IMR-90 (cell line): ENCODE results near the gene STK35. TPM values are rescaled to one million over a fixed set of nuclear protein-coding genes. Genes with fewer than 3 reads are reported as not detected.
"Not testable (repeated sequence)": the region's sequence is repeated elsewhere in the genome, so short reads cannot be mapped to it uniquely, and the experiment has no call there.

Experiments used
- ATAC-seq: fragments of 200-7000 bp; cut with Tn5 transposase; 2 replicates; pipeline ENCODE4 v1.9.1; 2020; ENCODE audit warnings: low read depth, mild to moderate bottlenecking, moderate library complexity
- BruUV-seq: library from RNA; stranded (reverse); fragments of 400-500 nt; replicated peaks from 2 replicates; lab custom pipeline; 2021; lab: Mats Ljungman, UMichigan
- CTCF ChIA-PET: fragments of 300-600 bp; formaldehyde crosslinking; extraction: SDS; loops from one replicate; lab custom pipeline; 2021; ENCODE audit warnings: antibody characterized with exemption; lab: Yijun Ruan, JAX
- POLR2A ChIA-PET: fragments of 300-600 bp; sonication (Branson Sonifier 250); formaldehyde crosslinking; loops from one replicate; lab custom pipeline; 2022; ENCODE audit warnings: antibody characterized with exemption; ENCODE audit not compliant: unreplicated experiment; lab: Charles Lee
- DNase-seq: peaks from one replicate; pipeline ENCODE4 v3.0.0; 2013
- H2AFZ ChIP-seq: replicated peaks from 2 replicates; pipeline ENCODE3; 2013; ENCODE audit warnings: low read length, mild to moderate bottlenecking; ENCODE audit not compliant: poor library complexity
- H2AK5ac ChIP-seq: 2 replicates; pipeline ENCODE4 v1.6.1; 2013; ENCODE audit warnings: low read depth, low read length, inconsistent platforms
- H2AK9ac ChIP-seq: replicated peaks from 2 replicates; pipeline ENCODE3; 2013; ENCODE audit warnings: mild to moderate bottlenecking, low read depth, low read length, moderate library complexity; ENCODE audit not compliant: poor library complexity
- H2BK120ac ChIP-seq: 2 replicates; pipeline ENCODE4 v1.6.1; 2013; ENCODE audit warnings: low read depth, low read length, inconsistent platforms
- H2BK15ac ChIP-seq: 3 replicates; pipeline ENCODE4 v1.6.1; 2013; ENCODE audit warnings: low read depth, low read length, inconsistent platforms
- H2BK20ac ChIP-seq: 2 replicates; pipeline ENCODE4 v1.6.1; 2013; ENCODE audit warnings: low read depth, mild to moderate bottlenecking, inconsistent platforms, low read length, moderate library complexity
- H2BK5ac ChIP-seq: 2 replicates; pipeline ENCODE4 v1.6.1; 2013; ENCODE audit warnings: mild to moderate bottlenecking, low read depth, low read length, inconsistent platforms; ENCODE audit not compliant: poor library complexity, severe bottlenecking
- H3K14ac ChIP-seq: replicated peaks from 2 replicates; pipeline ENCODE4 v1.6.1; 2013; ENCODE audit warnings: low read depth, low read length, inconsistent platforms
- H3K18ac ChIP-seq: 2 replicates; pipeline ENCODE4 v1.6.1; 2013; ENCODE audit warnings: low read depth, low read length, control low read depth
- H3K23ac ChIP-seq: 2 replicates; pipeline ENCODE4 v1.6.1; 2013; ENCODE audit warnings: low read depth, low read length, inconsistent platforms
- H3K27ac ChIP-seq: 2 replicates; pipeline ENCODE4 v1.5.1; 2013; ENCODE audit warnings: mild to moderate bottlenecking, control low read depth, low read length; ENCODE audit not compliant: insufficient read depth
- H3K27me3 ChIP-seq: 2 replicates; pipeline ENCODE4 v1.6.1; 2013; ENCODE audit warnings: low read length; ENCODE audit not compliant: control insufficient read depth, insufficient read depth
- H3K36me3 ChIP-seq: 2 replicates; pipeline ENCODE4 v1.6.1; 2013; ENCODE audit warnings: low read length, mixed read lengths; ENCODE audit not compliant: control insufficient read depth, insufficient read depth
- H3K4ac ChIP-seq: 2 replicates; pipeline ENCODE4 v1.6.1; 2013; ENCODE audit warnings: low read depth, low read length, inconsistent platforms
- H3K4me1 ChIP-seq: 2 replicates; pipeline ENCODE4 v1.6.1; 2013; ENCODE audit warnings: low read length, mixed read lengths; ENCODE audit not compliant: control insufficient read depth, insufficient read depth
- H3K4me2 ChIP-seq: 2 replicates; pipeline ENCODE4 v1.6.1; 2013; ENCODE audit warnings: low read depth, mild to moderate bottlenecking, control low read depth, low read length, moderate library complexity
- H3K4me3 ChIP-seq: 2 replicates; pipeline ENCODE4 v1.5.1; 2013; ENCODE audit warnings: low read depth, mild to moderate bottlenecking, control low read depth, low read length, moderate library complexity; ENCODE audit not compliant: insufficient read depth
- H3K56ac ChIP-seq: 2 replicates; pipeline ENCODE4 v1.6.1; 2013; ENCODE audit warnings: low read length, inconsistent platforms; ENCODE audit not compliant: insufficient read depth; ENCODE audit errors: extremely low read depth
- H3K79me1 ChIP-seq, 2 experiments: 2 replicates each; pipeline ENCODE4 v1.6.1; 2013; ENCODE audit warnings: low read length in 2 of 2, inconsistent platforms in 1 of 2, low read depth in 1 of 2
- H3K9ac ChIP-seq: 2 replicates; pipeline ENCODE4 v1.6.1; 2013; ENCODE audit warnings: low read depth, low read length, control low read depth
- H3K9me1 ChIP-seq: 2 replicates; pipeline ENCODE4 v1.6.1; 2013; ENCODE audit warnings: low read length, inconsistent platforms; ENCODE audit not compliant: insufficient read depth
- H3K9me3 ChIP-seq: 2 replicates; pipeline ENCODE4 v1.6.1; 2013; ENCODE audit warnings: low read length; ENCODE audit not compliant: control insufficient read depth, insufficient read depth
- H4K20me1 ChIP-seq: 2 replicates; pipeline ENCODE4 v1.6.1; 2013; ENCODE audit warnings: low read length, inconsistent platforms; ENCODE audit not compliant: insufficient read depth
- H4K5ac ChIP-seq: 2 replicates; pipeline ENCODE4 v1.6.1; 2013; ENCODE audit warnings: mild to moderate bottlenecking, low read depth, low read length, control low read depth
- H4K8ac ChIP-seq, 2 experiments: 2 replicates each; pipeline ENCODE4 v1.6.1; 2013; ENCODE audit warnings: low read depth in 2 of 2, low read length in 2 of 2, control low read depth in 1 of 2, inconsistent platforms in 1 of 2
- H4K91ac ChIP-seq: 2 replicates; pipeline ENCODE4 v1.6.1; 2013; ENCODE audit warnings: low read depth, low read length, inconsistent platforms; ENCODE audit not compliant: insufficient read depth
- CEBPB ChIP-seq: IDR thresholded peaks from 2 replicates; pipeline ENCODE4 v1.6.1; 2012; ENCODE audit warnings: low read depth, low read length, improper control_type of control experiment
- CHD1 ChIP-seq: IDR thresholded peaks from 2 replicates; pipeline ENCODE4 v1.6.1; 2012; ENCODE audit warnings: low read depth, low read length, improper control_type of control experiment
- MAFK ChIP-seq: IDR thresholded peaks from 2 replicates; pipeline ENCODE4 v1.6.1; 2012; ENCODE audit warnings: low read depth, low read length, improper control_type of control experiment
- MAZ ChIP-seq: IDR thresholded peaks from 2 replicates; pipeline ENCODE4 v1.6.1; 2012; ENCODE audit warnings: low read depth, mild to moderate bottlenecking, low read length, improper control_type of control experiment, moderate library complexity, borderline replicate concordance
- NFE2L2 ChIP-seq: fragments of 150-350 bp; IDR thresholded peaks from 2 replicates; pipeline ENCODE4 v1.6.1; 2016; ENCODE audit warnings: low read depth, mild to moderate bottlenecking, low read length
- POLR2A ChIP-seq: IDR thresholded peaks from 2 replicates; pipeline ENCODE4 v1.6.1; 2012; ENCODE audit warnings: mild to moderate bottlenecking, low read depth, low read length
- RAD21 ChIP-seq: IDR thresholded peaks from 2 replicates; pipeline ENCODE4 v1.6.1; 2012; ENCODE audit warnings: low read length, improper control_type of control experiment
- RFX5 ChIP-seq: IDR thresholded peaks from 2 replicates; pipeline ENCODE4 v1.8.0; 2012; ENCODE audit warnings: low read depth, mild to moderate bottlenecking, low read length, moderate library complexity
- SMC3 ChIP-seq: fragments of 150-350 bp; IDR thresholded peaks from 2 replicates; pipeline ENCODE4 v1.6.1; 2016; ENCODE audit warnings: low read depth, mild to moderate bottlenecking, antibody characterized with exemption, low read length, moderate library complexity
- WGBS, 2 experiments: methylation state at CpG; one replicate each; pipeline versions ENCODE4 v1.1.5 to v1.1.7; 2013; ENCODE audit warnings: missing lambda C conversion rate in 2 of 2; ENCODE audit not compliant: insufficient read length in 1 of 2; ENCODE audit errors: extremely low coverage in 2 of 2; 5-methylcytosine and 5-hydroxymethylcytosine counted together
- dilution Hi-C: fragments of 300-500 bp; cut with HindIII; formaldehyde crosslinking; loops from one replicate; pipeline ENCODE4 v1.14.3; 2018; ENCODE audit warnings: low sequenced_read_pairs; ENCODE audit not compliant: unreplicated experiment
- in situ Hi-C: fragments of 300-500 bp; cut with MboI; formaldehyde crosslinking; loops from 3 replicates; pipeline ENCODE4 v1.14.3; 2019; ENCODE audit warnings: low sequenced_read_pairs, inconsistent platforms, mixed read lengths
- intact Hi-C: fragments of 100-400 bp; cut with micrococcal nuclease; formaldehyde crosslinking; loops from 2 replicates; pipeline ENCODE4 v1.10.0; 2022
- polyA plus RNA-seq, 3 experiments: library from polyadenylated mRNA; depleted of rRNA; stranded (reverse); fragments of >200 nt; gene quantifications; 2 replicates each; pipeline ENCODE4 v1.2.3, GENCODE V29; 2012; ENCODE audit warnings: low replicate concordance in 1 of 3
- total RNA-seq: library from RNA; depleted of rRNA; stranded (reverse); fragments of >200 nt; gene quantifications from 2 replicates; pipeline ENCODE4 v1.2.3, GENCODE V29; 2012
- TF ChIP-seq, protein P1 (sequence below): fragments of 150-350 bp; IDR thresholded peaks from 2 replicates; pipeline ENCODE4 v1.6.1; 2017; ENCODE audit warnings: mild to moderate bottlenecking, antibody characterized with exemption, low read length, low read depth

The STK35 gene
- total and polyA plus RNA-seq, 2 of the 4 experiments (the other 2 are of a cell fraction) = 11.1 to 12.0 TPM

DNA sequence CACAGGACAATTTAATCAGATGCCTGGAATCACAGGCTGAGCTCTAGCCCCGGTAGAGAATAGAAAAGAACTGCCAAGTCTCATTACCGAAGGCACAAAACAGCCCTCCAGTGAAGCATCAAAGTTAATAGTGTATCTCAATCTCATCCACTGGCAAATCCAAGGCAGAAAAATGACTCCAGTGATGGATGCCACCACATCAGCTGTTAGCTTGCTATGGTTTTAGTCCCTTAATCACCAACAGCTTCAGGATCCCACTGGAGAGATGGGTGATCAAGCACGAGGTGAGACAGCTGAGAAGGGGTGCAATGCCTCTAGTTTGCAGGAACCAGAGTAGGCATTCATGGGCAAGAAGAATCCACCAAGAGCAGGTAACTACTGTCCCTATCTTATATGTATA is 81.8 kb downstream of the STK35 start:
- H3K9ac ChIP-seq = no peak overlapping the region
- no peak for DNase-seq
- no peaks in the 10 kb centered on the region for H3K9me3 ChIP-seq
- no peak overlapping the region for H2BK120ac ChIP-seq
- H3K4ac ChIP-seq = no peak overlapping the region
- in situ Hi-C loops (no loop called here), intact Hi-C loops (no loop called here), dilution Hi-C loops (no loop called here)
- ChIA-PET POLR2A (no interaction called here), CTCF (no interaction called here)
- no peak overlapping the region for H3K27ac ChIP-seq
- no peaks in the 10 kb centered on the region for H3K36me3 ChIP-seq
- BruUV-seq = no TSS peak
- H4K91ac ChIP-seq = no peak overlapping the region
- H2AK9ac ChIP-seq = no peak overlapping the region
- no peak overlapping the region for H3K23ac ChIP-seq
- no peak for ATAC-seq
- H4K5ac ChIP-seq = no peak overlapping the region
- H3K4me3 ChIP-seq = no peak overlapping the region
- no peak overlapping the region for H3K14ac ChIP-seq
- no peaks in the 10 kb centered on the region for H3K79me1 ChIP-seq
- no peaks in the 10 kb centered on the region for H3K9me1 ChIP-seq
- H2BK15ac ChIP-seq = no peak overlapping the region
- H3K18ac ChIP-seq = no peak overlapping the region
- no CpG with 5 or more reads among the region's 3 CpGs for WGBS, 2 experiments
- H4K20me1 ChIP-seq = no peaks in the 10 kb centered on the region
- no peak overlapping the region for H4K8ac ChIP-seq
- no peak overlapping the region for H2BK5ac ChIP-seq
- no peak overlapping the region for H2BK20ac ChIP-seq
- H3K27me3 ChIP-seq = peaks cover 12% of the 10 kb centered on the region
- H3K4me2 ChIP-seq = no peak overlapping the region
- H3K56ac ChIP-seq = no peak overlapping the region
- H3K4me1 ChIP-seq = no peaks in the 10 kb centered on the region
- TF ChIP-seq MAZ (no peak), RFX5 (no peak), CHD1 (no peak), SMC3 (no peak), CEBPB (no peak), POLR2A (no peak), MAFK (no peak), RAD21 (no peak), NFE2L2 (no peak)
- TF ChIP-seq, protein P1, sequence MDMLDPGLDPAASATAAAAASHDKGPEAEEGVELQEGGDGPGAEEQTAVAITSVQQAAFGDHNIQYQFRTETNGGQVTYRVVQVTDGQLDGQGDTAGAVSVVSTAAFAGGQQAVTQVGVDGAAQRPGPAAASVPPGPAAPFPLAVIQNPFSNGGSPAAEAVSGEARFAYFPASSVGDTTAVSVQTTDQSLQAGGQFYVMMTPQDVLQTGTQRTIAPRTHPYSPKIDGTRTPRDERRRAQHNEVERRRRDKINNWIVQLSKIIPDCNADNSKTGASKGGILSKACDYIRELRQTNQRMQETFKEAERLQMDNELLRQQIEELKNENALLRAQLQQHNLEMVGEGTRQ = no peak
- no peak overlapping the region for H2AFZ ChIP-seq
- H2AK5ac ChIP-seq = no peak overlapping the region

DNA sequence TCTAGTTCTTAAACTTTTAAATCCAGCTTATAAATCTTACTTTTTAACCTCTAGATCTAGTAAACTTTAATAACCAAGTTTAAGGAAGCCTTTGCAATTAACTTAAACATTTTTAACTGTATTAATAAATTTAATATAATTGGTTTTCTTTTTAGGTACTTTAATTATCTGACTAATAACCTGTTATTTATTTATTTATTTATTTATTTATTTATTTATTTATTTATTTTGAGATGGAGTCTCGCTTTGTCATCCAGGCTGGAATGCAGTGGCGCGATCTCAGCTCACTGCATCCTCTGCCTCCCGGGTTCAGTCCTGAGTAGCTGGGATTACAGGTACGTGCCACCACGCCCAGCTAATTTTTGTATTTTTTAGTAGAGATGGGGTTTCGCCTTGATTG is 83.3 kb downstream of the STK35 start:
- H3K27ac ChIP-seq, H3K14ac ChIP-seq, H2BK120ac ChIP-seq, ATAC-seq, H3K56ac ChIP-seq, CTCF ChIA-PET, H3K4me2 ChIP-seq, H2AK5ac ChIP-seq, H3K4me1 ChIP-seq, H3K9me1 ChIP-seq, H2BK20ac ChIP-seq, H3K4ac ChIP-seq, H2AFZ ChIP-seq, H3K18ac ChIP-seq, BruUV-seq, H3K9me3 ChIP-seq, H4K5ac ChIP-seq, intact Hi-C loops, POLR2A ChIA-PET, H2BK15ac ChIP-seq, H3K27me3 ChIP-seq, H4K8ac ChIP-seq, H2AK9ac ChIP-seq, DNase-seq, H3K36me3 ChIP-seq, H2BK5ac ChIP-seq, H3K23ac ChIP-seq, H4K20me1 ChIP-seq, dilution Hi-C loops, H3K79me1 ChIP-seq, H3K9ac ChIP-seq, in situ Hi-C loops, H3K4me3 ChIP-seq, H4K91ac ChIP-seq: not testable (repeated sequence)
- WGBS, 2 experiments = no CpG with 5 or more reads among the region's 7 CpGs
